EL (cell line): ENCODE results near the gene ZNF649.

Experiments
- DNase-seq: peaks from one replicate; pipeline ENCODE4 v3.0.0-alpha.2; 2016

Gene ZNF649

DNA sequence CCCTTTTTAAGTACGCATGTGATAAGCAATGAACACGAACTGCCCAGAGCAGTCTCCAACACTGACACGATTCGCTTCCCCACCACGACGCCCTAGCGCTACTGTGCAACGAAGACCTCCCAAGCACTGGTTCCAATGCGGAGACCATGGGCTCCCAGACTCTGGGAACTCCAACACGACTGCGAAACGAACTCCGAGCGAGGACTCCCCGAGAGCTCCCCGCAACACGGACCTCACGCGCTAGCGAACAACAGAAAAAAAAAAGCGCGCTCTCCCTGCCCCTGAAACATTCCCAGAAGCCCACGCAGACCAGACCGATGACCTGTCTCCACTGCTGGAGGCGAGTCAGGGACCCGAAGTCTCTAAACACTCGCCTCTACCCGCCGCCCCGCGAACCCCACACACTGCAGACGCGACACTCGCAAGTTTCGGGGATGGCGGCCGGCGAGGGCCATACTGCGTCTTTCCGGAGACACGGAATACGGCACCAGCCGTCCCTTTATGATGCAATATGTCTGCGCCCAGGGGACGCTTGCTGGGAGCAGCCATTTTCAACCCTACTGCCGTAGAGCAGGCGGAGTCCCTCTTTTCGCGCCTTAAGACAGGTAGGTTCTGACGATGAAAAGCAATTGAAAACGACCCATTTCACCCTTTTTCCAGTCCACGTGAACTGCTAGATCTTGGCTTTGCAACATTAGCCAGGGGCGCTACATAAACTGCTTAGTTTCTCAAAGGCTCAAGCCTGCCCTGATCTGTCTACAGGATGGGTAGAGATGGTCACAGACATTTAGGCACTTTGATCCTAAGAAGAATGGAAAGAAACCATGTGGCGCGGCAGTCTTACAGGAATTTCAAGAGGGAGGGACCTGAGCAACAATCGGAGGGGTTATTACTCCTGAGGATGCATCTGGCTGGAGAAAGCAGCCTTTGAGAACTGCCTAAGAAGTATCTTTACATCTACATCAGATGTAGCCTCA is 17.0 kb downstream of the ZNF649 start, which contains the start of gene ZNF577:
Gene ZNF577, minus strand, starts transcription at position 430 of the 977 bp plus-strand sequence. CDS start 7,569 bp downstream, outside the sequence.
- peak; percentile 90 for DNase-seq

GRCh38 chr19:51884713-51885112 is 20.1 kb downstream of the ZNF649 start:
- no peak for DNase-seq

GRCh38 chr19:51882518-51882917 is 22.3 kb downstream of the ZNF649 start:
- DNase-seq: no peak

DNA sequence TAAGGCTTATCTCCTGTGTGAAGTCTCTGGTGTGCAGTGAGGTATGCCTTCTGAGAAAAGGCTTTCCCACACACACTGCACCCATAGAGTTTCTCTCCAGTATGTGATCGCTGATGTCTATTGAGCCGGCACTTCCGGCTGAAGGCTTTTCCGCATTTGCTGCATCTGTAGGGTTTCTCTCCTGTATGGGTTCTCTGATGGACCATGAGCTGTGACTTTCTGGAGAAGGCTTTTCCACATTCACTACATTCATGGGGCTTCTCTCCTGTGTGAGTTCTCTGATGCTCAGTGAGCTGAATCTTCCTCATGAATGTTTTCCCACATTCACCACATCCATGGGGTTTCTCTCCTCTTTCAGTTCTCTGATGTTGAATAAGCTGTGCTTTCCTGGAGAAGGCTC is 31.7 kb downstream of the ZNF649 start:
- DNase-seq: no peak

- DNase-seq: no peak
Measured at GRCh38 chr19:51861870-51862622, 42.8 kb downstream of the ZNF649 start.
